AG04449 (cell line): Measurements from ENCODE around the gene SMIM34.
"Not testable (repeated sequence)": the region's sequence is repeated elsewhere in the genome, so short reads cannot be mapped to it uniquely, and the experiment has no call there.

Experiments used
- CTCF ChIA-PET: fragments of 350-600 bp; formaldehyde crosslinking; extraction: SDS; loops from one replicate; lab custom pipeline; 2021; ENCODE audit warnings: antibody characterized with exemption; lab: Yijun Ruan, JAX
- POLR2A ChIA-PET: fragments of 400-600, 350-600 bp; formaldehyde crosslinking; extraction: SDS; loops from one replicate; lab custom pipeline; 2020; ENCODE audit warnings: antibody characterized with exemption, inconsistent platforms; lab: Yijun Ruan, JAX
- DNase-seq: peaks from one replicate; pipeline ENCODE4 v3.0.0-alpha.2; 2010; ENCODE audit warnings: low read depth, low spot score
- H3K4me3 ChIP-seq: 2 replicates; pipeline ENCODE4 v1.5.1; 2011; ENCODE audit warnings: low read depth, mild to moderate bottlenecking, control low read depth, low read length
- CTCF ChIP-seq: IDR thresholded peaks from one replicate; pipeline ENCODE4 v1.5.1; 2011; ENCODE audit warnings: mild to moderate bottlenecking, moderate library complexity, low read length, control low read depth, inconsistent platforms; ENCODE audit not compliant: insufficient read depth; ENCODE audit errors: missing control alignments

Gene SMIM34

GRCh38 chr21:34400522-34400921 is 23.2 kb downstream of the SMIM34 start:
- H3K4me3 ChIP-seq, POLR2A ChIA-PET, DNase-seq, CTCF ChIA-PET: not testable (repeated sequence)

- POLR2A ChIA-PET, DNase-seq, H3K4me3 ChIP-seq, CTCF ChIA-PET: not testable (repeated sequence)
Measured at GRCh38 chr21:34383724-34384415, 39.9 kb downstream of the SMIM34 start.

- DNase-seq, CTCF ChIA-PET, H3K4me3 ChIP-seq, POLR2A ChIA-PET: not testable (repeated sequence)
Measured at GRCh38 chr21:34383138-34383537, 40.6 kb downstream of the SMIM34 start.

GRCh38 chr21:34375619-34375972 is 48.2 kb downstream of the SMIM34 start:
- CTCF ChIA-PET, DNase-seq, POLR2A ChIA-PET, H3K4me3 ChIP-seq: not testable (repeated sequence)

GRCh38 chr21:34374940-34375618 is 48.7 kb downstream of the SMIM34 start, which contains the start of gene SMIM11:
TSS of gene SMIM11 (plus strand) at chr21:34375507. CDS start at chr21:34379505, 3,998 bp downstream.
- H3K4me3 ChIP-seq, DNase-seq, POLR2A ChIA-PET, CTCF ChIA-PET: not testable (repeated sequence)

GRCh38 chr21:34374462-34374861 is 49.3 kb downstream of the SMIM34 start:
- H3K4me3 ChIP-seq, POLR2A ChIA-PET, DNase-seq, CTCF ChIA-PET: not testable (repeated sequence)

- CTCF ChIA-PET: interaction anchor here (1.9 kb wide), 1 partner anchor 10 kb away, joined by 12 read pairs; no protein-coding TSS in a partner anchor
- DNase-seq: no peak
- no peak for TF ChIP-seq CTCF
- no peak overlapping the region for H3K4me3 ChIP-seq
- POLR2A ChIA-PET: no interaction called here
Measured at GRCh38 chr21:34372321-34372720, 51.4 kb downstream of the SMIM34 start.

- ChIA-PET CTCF (interaction anchor here (1.7 to 6.2 kb wide), 3 partner anchors 233 to 262 kb away, joined by 5 to 58 read pairs (median 16); no protein-coding TSS in a partner anchor), POLR2A (no interaction called here)
- no peak for TF ChIP-seq CTCF
- no peak overlapping the region for H3K4me3 ChIP-seq
- DNase-seq: no peak
Measured at GRCh38 chr21:34369741-34370140, 54.0 kb downstream of the SMIM34 start.
